TTC549 (cell line): ENCODE results near the gene ITPRIPL2.

ENCODE experiments used
- FAIRE-seq: peaks from 2 replicates; lab custom pipeline; 2012; peaks lifted over from hg19 to GRCh38; lab: Jason Lieb, UNC

The ITPRIPL2 gene

DNA sequence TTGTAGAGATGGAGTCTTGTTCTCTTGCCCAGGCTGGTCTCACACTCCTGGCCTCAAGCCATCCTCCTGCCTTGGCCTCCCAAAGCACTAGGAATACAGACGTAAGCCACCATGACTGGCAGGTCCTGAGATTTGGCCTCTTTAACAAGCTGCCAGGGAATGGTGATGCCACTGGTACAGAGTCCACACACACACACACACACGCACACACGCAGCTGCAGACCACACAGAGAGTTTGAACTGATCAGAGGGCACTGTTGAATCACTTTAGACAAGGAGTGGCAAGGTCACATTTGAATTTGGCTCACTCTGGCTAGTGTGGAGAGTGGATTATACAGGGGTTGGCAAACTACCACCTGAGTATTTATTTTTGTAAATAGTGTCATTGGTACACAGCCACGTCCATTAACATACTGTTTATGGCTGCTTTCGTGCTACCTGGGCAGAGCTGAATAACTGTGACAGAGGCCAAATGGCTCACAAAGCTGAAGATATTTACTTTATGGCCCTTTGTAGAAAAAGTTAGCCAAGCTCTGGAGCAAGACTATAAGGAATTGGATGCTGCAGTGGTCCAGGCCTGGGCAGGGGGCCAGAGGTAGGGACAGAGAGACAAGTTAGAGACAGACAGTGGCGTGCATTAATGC lies 9.9 kb downstream of the ITPRIPL2 start:
- no peak for FAIRE-seq

DNA sequence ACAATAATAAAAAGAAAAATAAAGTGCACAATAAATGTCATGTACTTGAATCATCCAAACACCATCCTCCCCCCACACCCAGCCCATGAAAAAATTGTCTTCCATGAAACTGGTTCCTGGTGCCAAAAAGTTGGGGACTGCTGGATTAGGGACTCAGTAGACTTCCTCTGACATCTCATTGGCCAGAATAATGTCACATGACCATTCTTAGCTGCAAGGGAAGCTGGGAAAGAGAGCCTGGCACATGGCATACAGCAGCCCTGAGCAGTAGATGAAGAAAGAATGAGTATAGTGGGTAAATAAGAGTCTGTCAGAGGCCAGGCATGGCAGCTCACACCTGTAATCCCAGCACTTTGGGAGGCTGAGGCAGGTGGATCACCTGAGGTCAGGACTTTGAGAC lies 12.5 kb downstream of the ITPRIPL2 start:
- FAIRE-seq: no peak

DNA sequence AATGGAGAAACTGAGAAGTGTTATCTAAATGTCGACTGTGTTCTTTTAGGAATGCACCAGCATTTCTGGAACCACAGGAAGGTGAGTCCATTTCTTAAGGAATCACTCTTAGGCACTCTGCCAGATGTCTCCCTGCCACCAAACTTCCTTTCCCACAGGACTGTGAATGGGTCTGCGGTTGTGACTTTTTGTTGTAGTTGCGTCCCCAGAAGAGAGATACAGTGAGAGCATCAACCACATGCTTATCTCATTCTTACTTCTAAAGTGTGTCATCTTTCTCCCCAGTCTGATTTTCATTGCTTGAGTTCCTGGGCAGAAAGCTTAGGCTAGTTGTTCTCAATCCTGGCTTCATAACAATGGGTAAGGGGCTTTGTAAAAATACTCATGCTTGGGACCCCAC lies 13.4 kb downstream of the ITPRIPL2 start:
- FAIRE-seq: no peak

DNA sequence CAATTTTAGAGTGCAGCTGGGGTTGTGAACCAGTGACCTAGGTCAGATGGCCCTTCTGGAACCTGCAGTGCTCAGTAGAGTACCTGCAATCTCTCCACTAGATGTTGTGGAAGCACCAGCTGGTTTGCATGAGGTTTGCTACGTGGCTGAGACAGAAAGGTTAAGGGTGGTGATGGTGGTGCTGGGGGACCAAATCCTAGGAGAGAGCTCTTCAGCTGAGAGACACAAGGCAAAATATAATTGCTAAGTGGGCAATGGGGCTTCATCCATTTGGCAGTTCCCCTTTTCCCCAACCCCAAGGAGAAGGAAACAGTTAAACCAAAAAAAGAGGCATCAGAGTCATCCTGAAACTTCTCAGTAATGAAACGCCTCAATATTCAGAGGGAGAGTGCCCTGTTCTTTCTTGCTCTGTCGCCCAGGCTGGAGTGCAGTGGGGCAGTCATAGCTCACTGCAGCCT lies 13.9 kb downstream of the ITPRIPL2 start:
- no peak for FAIRE-seq

DNA sequence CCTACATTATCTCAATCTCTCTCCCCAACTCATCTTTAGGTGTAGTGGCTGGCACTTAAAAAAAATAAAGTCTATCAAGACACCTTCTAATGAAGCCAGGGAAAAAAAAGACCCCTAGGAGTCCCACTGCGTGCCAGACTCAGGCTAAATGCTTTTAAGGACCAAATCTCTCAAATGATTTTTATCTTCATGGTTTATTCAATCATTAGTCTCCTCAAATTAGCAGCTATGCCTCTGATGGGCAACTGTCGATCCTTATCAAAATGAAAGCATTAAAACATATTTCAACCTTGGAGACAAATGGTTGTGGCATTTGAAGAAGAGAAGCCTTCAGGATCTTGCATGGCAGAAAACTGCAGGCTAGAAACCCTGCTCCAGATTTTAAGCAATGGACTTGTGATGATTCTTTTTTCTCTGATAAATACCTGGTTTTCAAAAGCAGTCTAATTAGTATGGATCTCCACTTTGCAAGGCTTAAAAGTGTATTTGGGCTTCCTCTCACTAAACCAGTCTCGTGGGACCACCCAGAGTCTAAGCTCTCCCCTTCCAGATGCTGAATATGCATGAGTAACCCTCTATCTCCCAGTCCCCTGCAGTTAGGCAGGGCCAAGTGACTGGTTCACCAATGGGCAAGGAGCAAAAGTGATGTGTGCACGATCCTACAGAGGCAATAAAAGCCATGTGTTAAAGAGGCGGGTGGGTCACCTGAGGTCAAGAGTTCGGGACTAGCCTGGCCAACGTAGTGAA lies 14.9 kb downstream of the ITPRIPL2 start:
- FAIRE-seq: no peak

DNA sequence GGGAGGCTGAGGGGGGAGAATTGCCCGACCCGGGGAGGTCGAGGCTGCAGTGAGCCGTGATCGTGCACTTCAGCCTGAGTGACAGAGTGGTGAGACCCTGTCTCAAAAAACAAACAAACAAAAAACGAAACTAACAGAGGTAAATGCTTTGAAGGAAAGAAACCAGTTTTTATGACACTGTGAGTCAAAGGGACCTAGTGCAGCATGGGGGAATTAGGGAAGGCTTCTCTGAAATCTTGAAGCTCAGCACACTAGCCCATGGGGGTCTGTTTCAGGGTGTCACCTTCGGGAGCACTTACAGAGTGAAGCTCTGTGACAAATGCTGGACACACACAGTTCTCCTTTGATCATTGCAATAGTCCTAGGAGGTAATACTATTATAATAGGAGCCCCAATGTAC lies 16.6 kb downstream of the ITPRIPL2 start:
- no peak for FAIRE-seq

DNA sequence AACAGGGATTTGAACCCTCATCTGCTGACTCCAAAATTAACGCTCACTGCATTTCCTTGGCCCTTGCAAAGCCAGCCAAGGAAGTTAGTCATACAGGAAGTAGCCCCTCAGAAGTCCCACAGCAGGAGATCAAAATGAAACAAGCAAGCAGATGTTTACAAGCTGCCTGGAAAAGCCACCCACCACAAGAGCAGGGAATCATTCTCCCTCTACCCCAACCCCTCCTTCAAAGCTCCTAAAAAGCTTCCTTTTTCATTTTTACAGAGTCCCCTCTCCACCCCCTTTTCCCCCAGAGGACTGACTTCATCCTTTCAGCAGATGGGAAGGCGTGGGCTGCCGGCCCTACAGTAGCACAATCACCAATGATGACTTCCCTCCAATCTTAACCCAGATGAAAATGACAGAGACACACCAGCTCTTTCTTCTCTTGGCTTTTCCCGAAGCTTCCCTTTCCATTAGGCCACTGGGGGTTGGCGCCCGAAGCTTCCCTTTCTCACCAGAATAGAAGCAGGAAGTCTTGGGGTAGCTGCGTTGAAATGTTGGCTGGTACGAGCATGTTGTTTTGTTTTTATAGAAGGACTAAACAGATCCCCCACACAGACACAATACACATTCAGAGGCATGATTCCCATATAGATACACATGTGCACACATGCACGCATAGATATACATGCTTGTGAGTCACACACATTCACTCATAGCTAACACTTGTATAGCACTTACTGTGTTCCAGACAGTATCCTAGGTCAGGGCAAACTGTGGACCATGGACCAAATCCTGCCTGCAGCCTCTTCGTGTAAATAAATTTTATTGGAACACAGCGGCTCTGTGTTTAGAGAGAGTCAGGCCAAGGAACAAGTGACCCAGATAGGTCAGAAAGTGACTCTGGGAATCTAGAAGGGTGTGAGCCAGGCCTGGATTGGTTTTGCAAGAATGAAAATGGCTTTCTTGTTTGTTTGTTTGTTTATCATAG lies 17.4 kb downstream of the ITPRIPL2 start:
- no peak for FAIRE-seq

DNA sequence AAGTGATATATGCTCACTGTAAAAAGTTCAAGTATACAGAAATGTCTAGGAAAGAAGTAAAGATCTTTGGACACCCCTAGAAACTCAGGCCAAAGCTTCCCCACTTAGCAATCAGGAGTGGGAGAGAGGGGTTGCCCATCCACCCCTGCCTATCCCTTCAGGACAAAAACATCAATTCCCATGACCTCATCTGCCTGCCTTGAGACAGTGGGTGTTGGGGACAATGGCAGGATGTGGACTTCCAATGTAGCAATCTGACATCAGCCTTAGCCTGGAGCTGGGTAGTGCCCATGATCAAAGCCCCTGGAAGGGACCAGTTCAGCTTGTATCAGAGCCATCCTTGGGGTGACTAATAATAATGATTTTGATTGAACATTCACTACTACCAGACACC lies 18.1 kb downstream of the ITPRIPL2 start:
- no peak for FAIRE-seq

DNA sequence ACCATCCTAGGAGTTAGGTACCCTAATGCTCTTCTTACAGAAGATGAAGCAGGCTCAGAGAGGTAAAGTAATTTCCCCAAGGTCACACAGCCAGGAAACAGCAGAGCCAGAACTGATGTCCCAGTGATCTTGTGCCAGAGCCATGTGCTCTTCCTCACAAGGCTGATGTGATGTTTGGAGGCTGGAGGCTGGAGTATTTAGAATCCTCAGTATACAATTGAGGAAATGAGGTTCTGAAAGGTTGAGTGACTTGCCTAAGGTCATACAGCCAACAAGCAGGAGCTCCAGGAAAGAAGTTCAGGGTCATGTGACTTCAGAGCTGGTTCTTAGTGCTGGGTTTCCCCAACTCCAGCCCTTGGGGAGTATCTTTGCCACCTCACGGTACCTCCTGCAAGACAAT lies 18.5 kb downstream of the ITPRIPL2 start:
- FAIRE-seq: no peak

DNA sequence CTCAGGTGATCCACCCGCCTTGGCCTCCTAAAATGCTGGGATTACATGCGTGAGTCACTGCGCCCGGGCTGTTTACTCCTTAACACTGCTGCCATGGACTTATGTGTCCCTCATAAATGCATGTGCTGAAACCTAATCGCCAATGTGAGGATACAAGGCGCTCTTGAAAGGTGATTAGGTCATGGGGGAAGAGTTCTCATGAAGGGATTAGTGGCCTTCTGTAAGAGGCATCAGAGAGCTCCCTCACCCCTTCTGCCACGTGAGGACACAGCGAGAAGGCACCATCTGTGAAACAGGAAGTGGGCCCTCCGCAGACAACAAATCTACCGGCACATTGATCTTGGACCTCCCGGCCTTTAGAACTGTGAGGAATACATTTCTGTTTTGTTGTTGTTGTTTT lies 19.1 kb downstream of the ITPRIPL2 start:
- FAIRE-seq: no peak

DNA sequence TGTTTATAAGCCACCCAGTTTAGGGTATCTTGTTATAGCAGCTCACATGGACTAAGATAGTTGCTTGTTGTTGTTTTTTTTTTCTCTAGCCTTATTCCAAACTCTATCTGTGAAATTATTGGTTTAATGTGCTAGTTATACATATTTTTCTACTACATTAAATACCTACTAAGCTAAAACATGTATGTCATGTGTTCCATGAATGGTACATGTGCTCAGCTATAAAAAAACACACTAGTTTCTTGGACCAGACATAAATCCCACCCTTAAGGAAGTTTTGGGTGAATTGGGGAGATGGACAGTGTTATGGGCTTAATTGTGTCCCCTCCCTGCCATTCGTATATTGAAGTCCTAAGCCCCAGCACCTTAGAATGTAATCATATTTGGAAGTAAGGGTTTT lies 19.8 kb downstream of the ITPRIPL2 start:
- no peak for FAIRE-seq

DNA sequence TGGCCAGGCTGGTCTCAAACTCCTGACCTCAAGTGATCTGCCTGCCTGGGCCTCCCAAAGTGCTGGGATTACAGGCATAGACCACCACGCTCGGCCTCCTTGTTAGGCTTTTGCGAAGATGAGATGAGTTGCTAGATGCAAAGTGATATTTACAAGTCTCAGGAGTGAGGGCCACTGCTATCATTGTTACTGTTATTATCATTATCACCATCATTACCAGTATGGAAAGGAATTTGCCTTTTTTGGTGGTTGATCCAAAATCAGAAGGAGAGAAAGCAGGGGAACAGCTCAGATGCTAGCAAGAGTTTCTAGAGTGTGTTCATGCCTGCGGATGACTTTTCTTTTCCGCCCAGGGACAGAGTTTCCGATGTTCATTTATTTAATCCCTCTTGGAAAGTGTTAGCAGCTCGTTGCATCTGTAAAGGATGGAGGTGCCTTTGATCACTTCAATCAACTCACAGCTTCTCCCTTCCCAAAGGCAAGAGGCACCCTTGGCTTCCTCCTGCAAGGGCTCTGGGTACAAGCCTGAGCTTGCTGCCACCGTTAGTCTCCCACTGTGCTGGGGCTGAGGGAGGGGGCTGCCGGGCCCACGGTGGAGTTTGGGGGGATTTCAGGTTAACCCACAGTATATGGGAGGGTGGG lies 21.6 kb downstream of the ITPRIPL2 start:
- FAIRE-seq: no peak

DNA sequence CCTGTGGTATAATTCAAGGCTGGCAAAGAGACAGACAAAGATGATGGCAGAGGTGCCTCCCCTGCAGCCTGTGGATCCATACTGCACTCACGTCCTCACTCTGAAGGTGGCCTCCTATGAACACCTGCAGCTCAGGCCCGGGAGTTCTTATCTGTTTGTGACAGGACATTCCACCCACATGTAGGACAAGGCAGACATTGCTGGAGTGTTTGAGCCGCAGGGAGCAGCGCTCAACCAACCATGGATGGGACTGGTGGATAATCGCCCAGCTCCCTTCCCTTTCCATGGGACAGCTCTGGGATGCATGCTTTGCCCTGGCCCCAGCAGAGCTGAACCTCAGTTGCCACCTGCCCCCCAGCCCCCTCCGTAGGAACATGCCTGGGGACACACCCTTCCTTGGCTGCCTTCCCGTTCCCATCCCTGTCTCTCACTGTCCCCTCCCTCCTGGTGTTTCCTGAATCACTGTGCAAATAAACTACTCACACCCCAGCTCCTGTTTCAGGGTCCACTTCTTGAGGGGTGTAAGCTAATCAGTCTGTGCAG lies 22.2 kb downstream of the ITPRIPL2 start:
- no peak for FAIRE-seq

DNA sequence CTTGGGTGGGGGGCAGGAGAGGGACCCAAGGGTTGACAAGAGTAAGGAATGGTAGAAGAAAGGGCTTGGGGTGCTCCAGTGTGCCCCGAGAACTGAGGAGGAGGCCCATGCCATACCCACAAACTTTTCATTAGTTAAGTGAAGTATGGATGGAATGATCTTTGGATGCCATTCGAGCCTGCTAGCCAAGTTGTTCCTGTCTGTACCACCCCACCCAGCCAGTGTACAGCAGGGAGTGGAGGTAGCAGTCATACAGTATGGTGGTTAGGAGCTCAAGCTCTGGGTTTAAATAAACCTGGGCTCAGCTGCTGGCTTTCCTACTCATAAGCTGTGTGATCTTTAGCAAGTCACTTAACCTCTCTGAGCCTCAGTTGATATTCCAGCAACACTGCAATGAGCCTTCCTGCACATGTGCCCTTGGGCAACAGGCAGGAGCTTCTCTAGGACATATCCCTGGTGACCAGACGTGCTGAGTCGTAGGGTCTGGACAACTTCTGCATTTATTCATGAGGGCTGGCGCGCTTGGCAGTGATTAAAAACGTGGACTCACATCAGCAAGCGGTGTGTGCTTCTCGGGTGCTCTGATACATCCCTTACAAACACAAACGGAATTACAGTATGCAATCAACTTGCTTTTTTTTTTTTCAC lies 22.9 kb downstream of the ITPRIPL2 start:
- FAIRE-seq: no peak

DNA sequence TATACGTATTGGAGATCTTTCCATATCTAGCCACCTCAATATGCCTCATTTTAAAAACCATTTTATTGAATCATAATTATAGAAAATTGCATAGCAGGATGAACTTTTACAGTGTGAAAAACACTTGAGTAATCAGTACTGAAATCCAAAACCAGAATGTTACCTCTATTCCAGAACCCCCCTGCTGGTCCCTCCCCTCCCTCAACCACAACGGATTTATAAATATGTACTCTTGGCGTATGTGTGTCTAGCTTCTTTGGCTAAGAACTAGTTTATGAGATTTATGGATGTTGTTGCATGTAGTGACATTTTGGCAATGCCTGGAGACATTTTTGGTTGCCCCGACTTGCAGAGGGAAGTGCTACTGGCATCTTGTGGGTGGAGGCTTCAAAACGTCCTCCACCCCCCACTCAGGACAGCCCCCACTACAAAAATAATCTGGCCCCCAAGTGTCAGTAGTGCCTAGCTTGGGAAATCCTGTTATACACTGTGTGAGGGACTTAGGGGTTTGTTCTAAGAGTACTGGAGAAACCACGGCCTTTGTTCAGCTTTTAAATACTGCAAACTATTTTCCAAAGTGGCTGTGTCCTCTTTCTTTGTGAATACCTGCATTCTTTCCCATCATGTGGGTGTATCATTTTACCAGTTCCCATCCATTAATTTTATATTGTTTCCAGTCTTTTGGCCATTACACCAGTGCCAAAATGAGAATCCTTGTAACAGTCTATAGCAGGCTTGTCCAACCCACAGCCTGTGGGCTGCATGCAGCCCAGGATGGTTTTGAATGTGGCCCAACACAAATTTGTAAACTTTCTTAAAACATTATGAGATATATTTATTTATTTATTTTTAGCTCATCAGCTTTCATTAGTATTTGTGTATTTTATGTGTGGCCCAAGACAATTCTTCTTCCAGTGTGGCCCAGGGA lies 23.7 kb downstream of the ITPRIPL2 start:
- FAIRE-seq: no peak

DNA sequence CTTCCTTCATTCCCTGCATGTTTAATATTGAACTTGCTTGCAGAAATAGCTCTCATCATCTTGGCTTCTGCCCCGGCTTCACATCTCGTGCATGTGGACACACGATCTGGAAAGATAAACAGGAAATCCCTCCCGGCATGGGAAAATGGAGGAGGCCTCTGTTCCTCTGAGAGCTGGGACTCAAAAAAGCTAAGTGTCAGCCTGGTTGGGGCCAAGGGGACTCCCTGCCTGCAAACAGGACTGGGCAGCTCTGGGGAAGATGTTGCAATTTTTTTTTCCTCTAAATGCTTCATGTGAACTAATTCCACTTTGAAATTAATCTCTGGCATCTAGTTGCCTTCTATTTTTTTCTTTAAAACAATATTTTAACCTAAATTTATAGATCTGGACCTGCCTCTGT lies 24.8 kb downstream of the ITPRIPL2 start:
- no peak for FAIRE-seq

DNA sequence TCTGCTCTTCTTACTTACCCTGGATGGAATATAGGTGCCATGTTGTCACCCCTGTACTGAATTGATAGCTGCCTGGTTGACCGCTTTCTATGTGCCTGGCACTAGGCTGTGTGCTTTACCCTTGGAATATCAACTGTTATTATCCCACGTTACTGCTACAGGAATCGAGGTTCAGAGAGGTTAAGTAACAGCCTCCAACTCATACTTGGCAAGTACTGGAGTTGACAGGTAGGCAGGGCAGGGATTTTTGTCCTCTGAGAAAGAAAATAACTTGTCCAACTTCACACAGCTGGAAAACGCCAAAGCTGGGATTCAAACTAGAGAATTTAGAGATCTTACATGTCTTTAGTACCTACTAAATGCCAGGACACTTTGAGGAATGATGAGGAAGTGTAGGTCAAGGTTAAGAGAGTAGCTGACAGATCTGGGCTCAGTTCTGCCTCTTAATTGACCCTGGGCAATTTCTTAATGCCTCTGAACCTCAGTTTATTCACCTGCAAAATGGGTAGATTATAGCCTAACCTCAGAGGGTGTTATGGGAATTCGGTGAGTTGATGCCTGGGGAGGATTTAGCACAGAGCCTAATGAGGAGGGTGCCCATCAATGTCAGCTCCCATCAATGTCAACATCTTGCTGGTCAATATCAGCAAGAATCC lies 25.8 kb downstream of the ITPRIPL2 start:
- no peak for FAIRE-seq

DNA sequence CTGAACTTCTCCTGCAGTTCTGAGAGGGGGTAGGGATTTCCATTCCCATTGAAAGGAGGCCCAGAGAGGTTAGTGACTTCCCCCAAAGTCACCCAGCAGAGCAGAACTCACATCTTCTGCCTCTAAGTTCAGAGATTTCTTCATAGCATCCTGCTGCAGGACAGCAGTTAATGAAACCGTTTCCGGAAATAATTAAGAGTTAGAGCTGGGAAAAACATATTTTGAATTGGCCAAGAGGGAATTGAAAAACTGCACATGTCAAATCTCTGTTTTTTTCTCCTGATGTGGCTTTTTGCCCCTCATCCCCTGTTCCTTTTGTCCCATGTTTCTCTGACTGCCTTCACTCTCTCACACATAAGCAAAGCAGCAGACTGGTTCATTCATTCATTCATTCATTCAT lies 26.6 kb downstream of the ITPRIPL2 start:
- FAIRE-seq: no peak

DNA sequence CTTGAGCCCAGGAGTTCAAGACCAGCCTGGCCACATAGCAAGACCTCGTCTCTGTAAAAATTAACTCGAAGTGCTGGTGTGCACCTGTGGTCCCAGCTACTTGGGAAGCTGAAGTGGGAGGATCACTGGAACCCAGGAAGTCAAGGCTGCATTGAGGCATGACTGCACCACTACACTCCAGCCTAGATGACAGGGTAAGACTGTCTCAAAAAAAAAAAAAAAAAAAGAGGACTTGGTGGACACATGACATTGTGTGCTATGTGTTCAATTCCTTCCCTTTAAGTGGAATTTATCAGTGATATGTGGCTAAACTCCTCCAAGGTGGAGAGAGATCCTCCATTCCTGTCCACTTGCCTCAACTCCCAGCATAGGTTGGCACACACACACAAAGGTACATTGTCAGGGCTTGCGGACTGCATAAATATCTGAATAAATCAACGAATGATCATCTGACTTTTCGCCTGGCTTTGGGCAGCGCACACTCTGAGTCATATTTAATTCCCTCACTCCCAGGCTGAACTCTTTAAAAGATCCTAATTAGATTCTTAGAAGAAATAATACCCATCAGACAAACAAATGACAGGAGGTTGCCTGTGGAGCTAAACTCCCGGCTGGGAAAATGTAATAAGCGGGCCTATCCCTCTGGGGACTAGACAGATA lies 29.3 kb downstream of the ITPRIPL2 start:
- FAIRE-seq: no peak

DNA sequence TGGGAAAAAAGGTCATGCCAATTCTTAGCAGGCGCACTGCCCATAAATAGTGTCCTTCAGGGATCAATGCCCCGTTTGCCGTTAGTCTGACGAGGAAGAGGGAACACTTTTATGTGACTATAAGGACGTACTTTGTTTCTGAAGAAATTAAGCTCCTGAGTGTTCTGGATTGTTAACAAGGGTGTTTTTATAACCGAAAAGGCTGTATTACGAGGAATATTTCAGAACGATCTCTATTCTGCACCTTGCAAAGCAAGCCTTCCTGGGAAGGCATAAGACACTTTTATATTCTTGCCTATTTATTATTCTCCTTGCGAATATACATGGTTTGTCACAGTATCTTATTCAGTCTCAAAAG lies 29.8 kb downstream of the ITPRIPL2 start:
- FAIRE-seq: no peak
